ENCODE data around the gene HK1. TPM values are rescaled to one million over a fixed set of nuclear protein-coding genes. Genes with fewer than 3 reads are reported as not detected.

Gene HK1
- total RNA-seq, 2 donors from 2014 or later, result 73.3 to 83.3 TPM

- H3K36me3 ChIP-seq, result no peaks in the 10 kb centered on the region
- no peak overlapping the region for H3K9ac ChIP-seq (ENCODE audit: low read depth in 2 of 2, low read length in 2 of 2)
- H3K4me1 ChIP-seq, result no peaks in the 10 kb centered on the region
- no peak for DNase-seq
- no peak for TF ChIP-seq CTCF (IDR thresholded peaks at IDR 0.05)
- intact Hi-C loops (cut with DNase I), result no loop called here
- H3K27me3 ChIP-seq, result no peaks in the 10 kb centered on the region
- H3K27ac ChIP-seq, result no peak overlapping the region
- H3K9me3 ChIP-seq, result no peaks in the 10 kb centered on the region
- H3K4me3 ChIP-seq, result no peak overlapping the region
These were observed 36.7 kb upstream of the HK1 start for GRCh38 chr10:69241575-69241974.

- no peak for DNase-seq
- no peak overlapping the region for H3K27ac ChIP-seq
- no peak for TF ChIP-seq CTCF (IDR thresholded peaks at IDR 0.05)
- no peaks in the 10 kb centered on the region for H3K4me1 ChIP-seq
- no peak overlapping the region for H3K4me3 ChIP-seq
- H3K36me3 ChIP-seq, result no peaks in the 10 kb centered on the region
- no peak overlapping the region for H3K9ac ChIP-seq (ENCODE audit: low read depth in 2 of 2, low read length in 2 of 2)
- intact Hi-C loops (cut with DNase I), result no loop called here
- H3K9me3 ChIP-seq, result no peaks in the 10 kb centered on the region
- H3K27me3 ChIP-seq, result no peaks in the 10 kb centered on the region
These were observed 36.0 kb upstream of the HK1 start for GRCh38 chr10:69242040-69242851.

DNA sequence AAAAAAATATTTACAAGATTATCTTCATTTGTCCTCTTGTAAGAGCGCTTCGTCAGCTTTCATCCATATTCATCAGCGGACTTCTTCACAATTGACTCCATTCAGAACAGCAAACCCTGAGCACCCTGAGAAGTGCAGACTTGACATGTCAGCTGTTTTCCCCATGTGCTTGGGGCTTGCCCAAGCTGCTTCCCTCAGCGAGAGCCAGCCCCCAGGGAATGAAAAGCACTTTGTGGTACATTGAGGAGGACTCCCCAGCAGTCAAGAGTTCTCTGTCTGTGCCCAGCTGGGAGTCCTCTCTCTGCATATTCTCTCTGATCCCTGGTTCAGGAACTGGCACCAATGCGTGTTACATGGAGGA lies 35.5 kb upstream of the HK1 start:
- intact Hi-C loops (cut with DNase I), result no loop called here
- no peak for DNase-seq
- TF ChIP-seq CTCF (IDR thresholded peaks at IDR 0.05), result no peak
- Histone ChIP-seq H3K4me3 (no peak overlapping the region), H3K4me1 (no peaks in the 10 kb centered on the region), H3K9ac (ENCODE audit: low read depth in 2 of 2, low read length in 2 of 2) (no peak overlapping the region), H3K27me3 (no peaks in the 10 kb centered on the region), H3K9me3 (no peaks in the 10 kb centered on the region), H3K36me3 (no peaks in the 10 kb centered on the region), H3K27ac (no peak overlapping the region)

GRCh38 chr10:69243817-69244216 lies 34.5 kb upstream of the HK1 start:
- H3K4me1 ChIP-seq, result no peaks in the 10 kb centered on the region
- no peak overlapping the region for H3K27ac ChIP-seq
- H3K27me3 ChIP-seq, result no peaks in the 10 kb centered on the region
- TF ChIP-seq CTCF (IDR thresholded peaks at IDR 0.05), result no peak
- H3K9me3 ChIP-seq, result no peaks in the 10 kb centered on the region
- no peak for DNase-seq
- no peak overlapping the region for H3K4me3 ChIP-seq
- H3K36me3 ChIP-seq, result no peaks in the 10 kb centered on the region
- intact Hi-C loops (cut with DNase I), result no loop called here
- no peak overlapping the region for H3K9ac ChIP-seq (ENCODE audit: low read depth in 2 of 2, low read length in 2 of 2)

DNA sequence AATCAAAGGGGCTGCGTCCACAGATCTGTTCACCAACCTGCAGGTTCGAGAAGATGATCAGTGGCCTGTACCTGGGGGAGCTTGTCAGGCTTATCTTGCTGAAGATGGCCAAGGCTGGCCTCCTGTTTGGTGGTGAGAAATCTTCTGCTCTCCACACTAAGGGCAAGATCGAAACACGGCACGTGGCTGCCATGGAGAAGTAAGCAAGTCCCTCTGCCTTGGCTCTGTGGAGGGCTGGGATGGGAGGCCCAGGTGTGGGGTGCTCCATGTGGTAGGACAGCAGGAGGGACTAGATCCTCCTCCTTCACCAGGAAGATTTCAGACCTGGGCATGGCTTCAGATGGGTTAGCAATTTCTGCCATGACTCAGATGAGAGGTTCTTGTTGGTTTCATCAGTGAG lies 32.3 kb upstream of the HK1 start:
- DNase-seq, result no peak
- Histone ChIP-seq H3K4me1 (no peaks in the 10 kb centered on the region), H3K36me3 (no peaks in the 10 kb centered on the region), H3K27ac (no peak overlapping the region), H3K9me3 (no peaks in the 10 kb centered on the region), H3K9ac (ENCODE audit: low read depth in 2 of 2, low read length in 2 of 2) (no peak overlapping the region), H3K27me3 (no peaks in the 10 kb centered on the region), H3K4me3 (no peak overlapping the region)
- intact Hi-C loops (cut with DNase I), result no loop called here
- no peak for TF ChIP-seq CTCF (IDR thresholded peaks at IDR 0.05)
